IMR-90 (cell line): ENCODE data around the gene ACSL3.

Experiments used
- BHLHE40 ChIP-seq: fragments of 150-350 bp; IDR thresholded peaks from 2 replicates; pipeline ENCODE4 v1.6.1; 2016; ENCODE audit warnings: mild to moderate bottlenecking, low read depth, low read length
- CEBPB ChIP-seq: IDR thresholded peaks from 2 replicates; pipeline ENCODE4 v1.6.1; 2012; ENCODE audit warnings: low read depth, low read length, improper control_type of control experiment
- CHD1 ChIP-seq: IDR thresholded peaks from 2 replicates; pipeline ENCODE4 v1.6.1; 2012; ENCODE audit warnings: low read depth, low read length, improper control_type of control experiment
- CTCF ChIP-seq: conservative IDR thresholded peaks from 2 replicates; pipeline ENCODE4 v1.5.1; 2012; ENCODE audit warnings: mild to moderate bottlenecking, low read depth, low read length, improper control_type of control experiment
- FOS ChIP-seq: fragments of 150-350 bp; IDR thresholded peaks from 2 replicates; pipeline ENCODE4 v1.6.1; 2016; ENCODE audit warnings: low read depth, low read length
- MAFK ChIP-seq: IDR thresholded peaks from 2 replicates; pipeline ENCODE4 v1.6.1; 2012; ENCODE audit warnings: low read depth, low read length, improper control_type of control experiment
- MAZ ChIP-seq: IDR thresholded peaks from 2 replicates; pipeline ENCODE4 v1.6.1; 2012; ENCODE audit warnings: low read depth, mild to moderate bottlenecking, low read length, improper control_type of control experiment, moderate library complexity, borderline replicate concordance
- MXI1 ChIP-seq: IDR thresholded peaks from 2 replicates; pipeline ENCODE4 v1.6.1; 2012; ENCODE audit warnings: low read depth, mild to moderate bottlenecking, low read length, moderate library complexity, borderline replicate concordance
- POLR2A ChIP-seq: IDR thresholded peaks from 2 replicates; pipeline ENCODE4 v1.6.1; 2012; ENCODE audit warnings: mild to moderate bottlenecking, low read depth, low read length
- RAD21 ChIP-seq: IDR thresholded peaks from 2 replicates; pipeline ENCODE4 v1.6.1; 2012; ENCODE audit warnings: low read length, improper control_type of control experiment
- RCOR1 ChIP-seq: IDR thresholded peaks from 2 replicates; pipeline ENCODE4 v1.6.1; 2012; ENCODE audit warnings: mild to moderate bottlenecking, low read length, improper control_type of control experiment; ENCODE audit not compliant: insufficient replicate concordance
- RFX5 ChIP-seq: IDR thresholded peaks from 2 replicates; pipeline ENCODE4 v1.8.0; 2012; ENCODE audit warnings: low read depth, mild to moderate bottlenecking, low read length, moderate library complexity
- USF2 ChIP-seq: fragments of 150-350 bp; IDR thresholded peaks from 2 replicates; pipeline ENCODE4 v1.6.1; 2017; ENCODE audit warnings: mild to moderate bottlenecking, antibody characterized with exemption, low read length, low read depth

DNA sequence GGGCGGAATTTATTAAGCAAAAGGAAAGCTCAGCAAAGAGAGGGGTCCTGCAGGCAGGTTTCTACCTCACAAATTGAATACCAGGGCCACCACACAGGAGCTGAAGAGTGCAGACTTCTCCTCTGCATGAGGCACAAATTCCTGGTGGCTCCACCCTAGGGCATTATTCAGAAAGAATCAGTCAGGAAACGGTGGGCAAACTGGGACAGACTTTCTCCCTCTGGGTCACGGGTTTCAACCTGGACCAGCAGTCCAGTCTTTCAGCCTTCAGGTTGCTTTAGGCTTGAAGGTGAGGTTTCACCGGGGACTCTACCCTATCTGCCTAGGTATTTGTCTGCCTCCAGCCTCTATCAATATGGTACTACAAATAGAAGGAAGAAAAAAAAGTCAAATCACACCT, 41.8 kb downstream of the ACSL3 start:
- TF ChIP-seq BHLHE40 (no peak), POLR2A (no peak), MAZ (no peak), CTCF (no peak), RAD21 (no peak), USF2 (no peak), MXI1 (no peak), CEBPB (no peak), RFX5 (no peak), RCOR1 (no peak), FOS (no peak), CHD1 (no peak), MAFK (no peak)
